SK-N-MC (cell line): Measurements from ENCODE around the gene ERICH6.

ENCODE experiments used
- DNase-seq: peaks from one replicate; pipeline ENCODE4 v3.0.0-alpha.2; 2011; ENCODE audit warnings: low read depth, low spot score
- H3K27ac ChIP-seq: fragments of 200-600 bp; sonication (generic); 2 replicates; pipeline ENCODE4 v1.5.1; 2016; ENCODE audit warnings: mixed run types
- H3K36me3 ChIP-seq: fragments of 200-600 bp; sonication (generic); 2 replicates; pipeline ENCODE4 v1.6.1; 2017; ENCODE audit warnings: antibody characterized with exemption, low read length, mixed read lengths; ENCODE audit not compliant: insufficient read depth
- H3K4me3 ChIP-seq: fragments of 200-600 bp; sonication (generic); 2 replicates; pipeline ENCODE4 v1.5.1; 2016
- H3K9ac ChIP-seq: fragments of 200-600 bp; sonication (generic); 2 replicates; pipeline ENCODE4 v1.8.0; 2017; ENCODE audit warnings: mixed run types, mixed read lengths; ENCODE audit not compliant: insufficient read length
- H3K9me3 ChIP-seq: fragments of 200-600 bp; sonication (generic); 2 replicates; pipeline ENCODE4 v1.6.1; 2017; ENCODE audit warnings: low read depth, mild to moderate bottlenecking, antibody characterized with exemption, low read length, moderate library complexity, mixed read lengths
- EZH2 ChIP-seq: fragments of 200-600 bp; sonication (generic); IDR thresholded peaks from one replicate; pipeline ENCODE4 v1.6.1; 2017; ENCODE audit warnings: antibody characterized with exemption
- FOXP2 ChIP-seq: optimal IDR thresholded peaks from 2 replicates; pipeline ENCODE3; 2011; ENCODE audit warnings: mild to moderate bottlenecking, moderate library complexity; ENCODE audit not compliant: insufficient read depth; ENCODE audit errors: extremely low read length, control extremely low read depth
- POLR2AphosphoS5 ChIP-seq: IDR thresholded peaks from 2 replicates; pipeline ENCODE4 v1.6.1; 2012; ENCODE audit warnings: mild to moderate bottlenecking, low read depth, low read length, borderline replicate concordance

ERICH6 gene

DNA sequence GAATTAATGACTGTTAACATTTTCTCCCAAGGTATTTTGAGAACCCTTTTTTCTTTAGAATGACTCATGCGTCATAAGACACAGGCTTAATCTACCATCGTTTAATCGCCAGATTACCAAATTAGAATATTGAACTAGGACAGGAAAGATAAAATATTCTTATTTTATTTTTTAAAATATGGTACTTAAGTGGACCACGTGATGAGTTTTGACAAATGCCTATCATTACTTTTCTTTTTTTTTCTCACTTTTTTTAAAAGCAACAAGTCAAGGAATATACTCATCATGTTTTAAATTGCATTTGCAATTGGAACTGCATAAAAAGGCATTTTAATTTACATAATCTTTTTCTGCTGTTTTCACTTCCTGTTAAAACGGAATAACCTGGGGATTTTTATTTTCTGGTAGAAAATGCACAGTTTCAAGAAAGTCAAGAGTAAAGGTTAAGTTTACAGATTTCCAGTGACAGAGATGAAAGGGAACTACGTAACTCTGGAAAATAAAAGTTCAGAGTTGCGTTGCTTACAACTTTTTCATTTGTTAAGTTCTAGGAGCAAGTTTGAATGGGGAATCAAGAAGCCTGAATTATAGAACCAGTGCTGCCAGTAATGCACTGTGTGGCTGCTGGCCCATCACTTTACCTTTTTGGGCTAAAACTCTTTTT, 35.6 kb upstream of the ERICH6 start:
- Histone ChIP-seq H3K27ac (peak overlapping the region; percentile 83), H3K36me3 (peaks cover 21% of the 10 kb centered on the region), H3K9ac (peak overlapping the region; percentile 12), H3K9me3 (no peaks in the 10 kb centered on the region), H3K4me3 (peak overlapping the region; percentile 55)
- TF ChIP-seq POLR2AphosphoS5 (no peak; the same call in 1 of the 2 replicates), FOXP2 (no peak), EZH2 (no peak)
- DNase-seq, result peak; percentile 83

DNA sequence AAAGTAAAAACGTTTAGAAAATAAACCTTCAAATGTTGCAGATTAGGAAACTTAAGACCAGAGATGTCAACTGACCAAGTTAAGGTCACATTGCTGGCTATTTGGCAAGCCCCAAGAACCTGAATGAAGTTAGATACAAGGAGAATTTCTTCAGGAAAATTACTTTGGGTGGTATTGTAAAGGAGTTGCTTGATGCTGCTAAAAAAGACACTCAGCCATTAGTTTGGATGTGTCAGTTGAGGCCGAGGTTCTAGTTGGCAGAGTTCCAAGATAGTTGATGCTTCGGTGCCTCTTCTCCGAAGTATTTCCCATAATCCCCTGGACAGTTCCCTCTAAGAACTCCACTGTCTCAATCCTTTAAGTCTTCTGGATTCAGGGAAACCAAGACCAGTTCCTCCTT, 35.0 kb upstream of the ERICH6 start:
- H3K36me3 ChIP-seq, result peaks cover 21% of the 10 kb centered on the region
- TF ChIP-seq EZH2 (no peak), POLR2AphosphoS5 (peak; percentile 25), FOXP2 (no peak)
- no peak for DNase-seq
- no peak overlapping the region for H3K9ac ChIP-seq
- H3K9me3 ChIP-seq, result no peaks in the 10 kb centered on the region
- peak overlapping the region; percentile 83; the same call in 1 of the 2 replicates for H3K27ac ChIP-seq
- H3K4me3 ChIP-seq, result peak overlapping the region; percentile 5; the same call in 1 of the 2 replicates

DNA sequence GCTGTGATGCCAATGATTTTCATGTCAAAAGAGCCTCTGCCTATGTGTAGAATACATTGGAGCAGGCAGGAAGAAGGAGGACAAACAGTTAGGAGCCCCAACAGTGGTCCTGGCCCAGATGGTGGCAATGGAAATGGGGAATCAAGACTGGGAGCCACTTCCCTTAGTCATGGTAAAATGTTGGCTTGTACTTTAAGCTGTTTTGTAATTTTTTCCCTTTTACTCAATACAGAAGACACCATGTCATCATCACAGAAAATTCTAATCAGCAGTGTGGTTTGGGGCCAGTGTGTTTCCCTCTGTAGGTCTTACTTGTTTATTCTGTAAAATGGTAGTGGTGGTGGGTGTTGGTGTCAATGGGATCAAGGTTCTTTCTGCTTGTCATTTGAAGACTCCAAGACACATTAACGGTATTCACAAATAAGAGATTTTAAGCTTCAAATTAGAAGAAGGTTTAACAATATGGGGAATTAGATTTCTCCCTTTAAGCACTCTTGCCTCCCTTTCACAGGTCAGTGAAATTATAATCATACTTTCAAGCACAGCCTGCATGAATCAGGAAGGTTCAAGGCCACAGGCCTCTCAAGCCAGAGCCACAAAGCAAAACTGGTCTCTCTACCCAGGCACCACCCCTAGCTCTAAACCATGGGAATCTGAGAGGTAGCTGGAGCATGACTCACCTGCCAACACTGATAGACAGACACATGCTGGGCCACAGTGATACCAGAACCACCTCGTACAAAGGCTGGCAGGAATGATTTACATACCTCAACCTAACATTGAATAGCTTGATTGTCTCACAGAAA, 34.4 kb upstream of the ERICH6 start:
- peaks cover 21% of the 10 kb centered on the region for H3K36me3 ChIP-seq
- H3K27ac ChIP-seq, result peak overlapping the region; percentile 83; the same call in 1 of the 2 replicates
- no peaks in the 10 kb centered on the region for H3K9me3 ChIP-seq
- H3K4me3 ChIP-seq, result 0 out of 2 replicates have a peak overlapping the region, but pooled peaks have one; percentile 5
- TF ChIP-seq EZH2, result no peak
- TF ChIP-seq POLR2AphosphoS5, result no peak
- no peak for TF ChIP-seq FOXP2
- H3K9ac ChIP-seq, result no peak overlapping the region
- DNase-seq, result no peak

DNA sequence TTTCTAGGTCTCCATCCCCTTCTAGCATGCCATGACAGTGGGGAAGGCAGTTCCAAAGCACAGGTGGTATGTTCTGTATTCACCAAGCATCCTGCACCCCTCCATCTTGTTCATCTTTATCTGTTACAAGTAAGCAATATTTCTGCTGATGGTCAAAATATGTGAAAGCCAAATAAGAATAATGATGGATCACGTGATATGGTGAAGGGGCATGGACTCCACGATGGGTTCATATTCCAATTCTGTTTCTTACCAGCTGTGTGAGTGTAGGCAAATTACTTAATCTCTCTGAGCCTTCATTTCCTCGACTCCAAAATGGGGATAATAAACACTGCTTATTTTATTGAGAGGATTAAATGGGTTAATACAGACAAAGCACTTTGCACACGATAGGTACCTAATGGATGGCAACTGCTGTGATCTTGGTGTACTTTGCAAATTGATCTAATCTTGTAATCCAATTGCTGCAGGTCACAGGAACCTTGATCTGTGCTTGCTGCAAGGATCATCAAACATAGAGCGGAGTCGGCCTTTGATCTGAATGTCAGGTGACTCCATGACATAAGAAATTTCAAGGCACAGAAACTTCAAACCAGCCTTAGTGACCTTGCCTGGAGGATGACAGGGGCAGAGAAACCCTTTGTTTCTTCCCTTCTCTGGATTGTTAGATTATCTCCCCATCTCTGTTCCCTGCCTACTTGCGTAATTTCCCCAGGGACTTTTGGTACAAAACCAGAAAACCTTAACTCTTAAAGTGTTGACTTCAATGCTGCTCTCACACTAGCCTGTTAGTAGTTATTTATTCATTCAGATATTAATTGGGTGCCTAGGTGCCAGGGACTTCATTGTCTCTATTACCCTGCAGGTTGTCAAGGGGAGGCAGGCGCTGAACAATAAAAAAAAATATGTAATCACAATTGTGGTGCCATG, 33.4 kb upstream of the ERICH6 start:
- no peaks in the 10 kb centered on the region for H3K9me3 ChIP-seq
- peaks cover 17% of the 10 kb centered on the region for H3K36me3 ChIP-seq
- no peak for DNase-seq
- no peak overlapping the region for H3K9ac ChIP-seq
- H3K4me3 ChIP-seq, result no peak overlapping the region
- TF ChIP-seq EZH2 (no peak), POLR2AphosphoS5 (no peak), FOXP2 (no peak)
- no peak overlapping the region for H3K27ac ChIP-seq

DNA sequence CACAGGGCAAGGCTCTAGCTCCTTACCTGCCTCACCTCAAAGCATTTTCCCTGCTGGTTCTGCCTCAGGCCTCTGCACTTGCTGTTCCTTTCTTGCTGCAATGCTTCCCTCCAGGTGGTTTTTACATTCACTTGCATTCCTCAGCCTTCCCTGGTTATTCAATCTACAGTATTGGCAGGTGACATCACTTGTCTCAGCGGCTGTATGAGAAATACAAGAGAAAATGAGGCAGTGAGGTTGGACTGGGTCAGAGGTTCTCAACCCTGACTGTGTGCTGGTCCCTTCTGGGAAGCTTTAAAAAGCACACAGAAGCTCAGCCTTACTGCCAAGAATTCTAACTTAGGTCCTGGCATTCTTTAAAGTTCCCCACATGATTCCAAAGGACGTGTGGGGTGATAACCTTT, 32.6 kb upstream of the ERICH6 start:
- Histone ChIP-seq H3K27ac (no peak overlapping the region), H3K4me3 (no peak overlapping the region), H3K36me3 (peaks cover 8% of the 10 kb centered on the region), H3K9ac (no peak overlapping the region), H3K9me3 (no peaks in the 10 kb centered on the region)
- DNase-seq, result no peak
- TF ChIP-seq EZH2 (no peak), POLR2AphosphoS5 (no peak), FOXP2 (no peak)

DNA sequence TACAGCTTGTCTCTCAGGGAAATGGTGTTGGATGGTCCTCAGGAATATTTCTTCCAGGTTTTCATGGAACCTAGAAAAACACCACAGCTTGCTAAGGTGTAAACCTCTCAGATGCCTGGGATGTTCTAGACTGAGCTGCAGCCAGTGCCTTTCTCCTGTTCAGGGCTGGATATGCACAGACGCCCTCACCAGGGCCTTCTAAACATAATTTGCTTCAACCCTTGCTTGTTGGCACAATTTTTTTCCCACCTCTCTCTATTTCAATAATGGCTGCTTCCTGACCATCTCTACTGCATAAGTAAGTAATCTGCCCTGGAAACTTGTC, 31.0 kb upstream of the ERICH6 start:
- H3K36me3 ChIP-seq, result no peaks in the 10 kb centered on the region
- DNase-seq, result no peak
- TF ChIP-seq FOXP2 (no peak), EZH2 (no peak), POLR2AphosphoS5 (no peak)
- H3K27ac ChIP-seq, result no peak overlapping the region
- no peaks in the 10 kb centered on the region for H3K9me3 ChIP-seq
- H3K9ac ChIP-seq, result no peak overlapping the region
- H3K4me3 ChIP-seq, result 0 out of 2 replicates have a peak overlapping the region, but pooled peaks have one; percentile 2

DNA sequence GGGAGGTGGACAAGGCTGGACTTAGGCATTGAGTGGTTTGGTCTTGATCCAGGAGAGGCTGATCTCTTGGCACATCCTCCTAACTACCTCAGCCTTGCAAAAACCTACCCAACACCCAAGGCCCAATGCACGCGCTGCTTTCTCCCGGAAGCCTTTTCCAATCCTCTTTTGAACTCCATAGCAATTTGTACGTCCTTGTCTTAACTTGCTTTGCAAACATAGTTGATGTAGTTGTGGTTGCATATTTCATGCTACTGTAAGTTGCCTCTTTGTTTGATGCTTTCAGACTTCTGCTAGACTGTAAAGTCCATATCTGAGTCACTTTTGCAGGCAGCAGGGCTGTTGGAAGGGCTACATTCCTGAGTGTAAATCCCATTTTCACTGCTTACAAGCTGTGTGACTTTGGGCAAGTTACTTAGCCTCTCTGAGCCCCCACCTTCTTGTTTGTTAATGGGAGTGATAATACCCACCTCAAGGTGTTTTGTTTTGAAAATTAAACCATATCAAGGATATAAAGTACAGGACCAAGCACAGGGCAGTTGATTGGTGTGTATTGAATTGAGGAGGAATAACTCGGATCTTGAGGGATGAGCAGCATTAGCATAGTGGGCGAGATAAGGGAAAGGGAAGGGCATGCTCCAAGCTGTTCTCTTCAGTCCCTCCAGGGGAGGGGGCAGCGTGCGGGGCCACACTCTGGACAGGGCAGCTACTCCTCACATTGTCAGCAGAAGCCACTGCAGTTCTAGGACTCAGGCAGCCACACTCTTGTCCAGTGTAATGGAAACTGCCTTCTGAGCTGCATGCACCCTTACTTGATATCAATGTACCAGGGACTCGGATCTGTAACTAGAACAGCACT, 30.4 kb upstream of the ERICH6 start:
- TF ChIP-seq EZH2 (no peak), FOXP2 (no peak), POLR2AphosphoS5 (no peak; the same call in 1 of the 2 replicates)
- Histone ChIP-seq H3K27ac (peak overlapping the region; percentile 50; the same call in 1 of the 2 replicates), H3K36me3 (no peaks in the 10 kb centered on the region)

More for the DNA sequence above, 30.4 kb upstream of the ERICH6 start:
- DNase-seq, result no peak
- Histone ChIP-seq H3K4me3 (peak overlapping the region; percentile 55), H3K9me3 (no peaks in the 10 kb centered on the region), H3K9ac (no peak overlapping the region)
